HCEC 1CT (cell line): ENCODE results near the gene UFD1.

ENCODE experiments used
- DNase-seq: peaks from one replicate; pipeline ENCODE4 v3.0.0-alpha.2; 2017

The UFD1 gene

DNA sequence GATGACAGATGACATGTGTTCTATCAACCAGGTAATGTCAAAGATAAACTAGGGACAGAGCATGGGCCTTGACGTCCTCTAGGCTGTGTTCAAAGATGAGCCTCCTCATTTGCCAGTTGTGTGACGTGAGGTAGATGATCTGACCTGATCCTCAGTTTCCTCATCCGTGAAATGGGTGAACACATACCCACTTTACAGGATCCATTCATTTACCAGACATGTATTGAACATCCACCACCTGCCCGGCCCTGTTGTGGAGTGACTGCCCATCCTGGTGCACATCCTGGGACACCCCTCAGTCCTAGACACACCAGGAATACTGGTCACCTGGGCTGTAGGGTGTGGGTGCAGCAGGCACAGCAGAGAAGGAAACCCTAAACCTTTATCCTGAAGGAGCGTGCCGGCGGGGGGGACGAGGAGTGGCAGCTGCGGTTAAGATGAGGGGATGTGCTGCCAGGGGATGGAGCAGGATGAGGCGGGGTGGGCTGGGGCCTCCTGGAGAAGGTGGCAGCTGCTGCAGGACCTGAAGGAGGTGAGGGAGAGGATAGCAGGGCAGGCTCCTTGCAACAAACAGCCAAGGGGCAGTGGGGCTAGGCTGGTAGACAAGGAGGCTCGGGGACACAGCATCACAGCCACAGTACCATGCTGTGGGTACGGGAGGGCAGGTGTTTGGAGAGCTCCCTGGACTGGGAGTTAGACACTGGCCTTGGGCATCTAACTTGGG lies 36.8 kb upstream of the UFD1 start:
- no peak for DNase-seq

DNA sequence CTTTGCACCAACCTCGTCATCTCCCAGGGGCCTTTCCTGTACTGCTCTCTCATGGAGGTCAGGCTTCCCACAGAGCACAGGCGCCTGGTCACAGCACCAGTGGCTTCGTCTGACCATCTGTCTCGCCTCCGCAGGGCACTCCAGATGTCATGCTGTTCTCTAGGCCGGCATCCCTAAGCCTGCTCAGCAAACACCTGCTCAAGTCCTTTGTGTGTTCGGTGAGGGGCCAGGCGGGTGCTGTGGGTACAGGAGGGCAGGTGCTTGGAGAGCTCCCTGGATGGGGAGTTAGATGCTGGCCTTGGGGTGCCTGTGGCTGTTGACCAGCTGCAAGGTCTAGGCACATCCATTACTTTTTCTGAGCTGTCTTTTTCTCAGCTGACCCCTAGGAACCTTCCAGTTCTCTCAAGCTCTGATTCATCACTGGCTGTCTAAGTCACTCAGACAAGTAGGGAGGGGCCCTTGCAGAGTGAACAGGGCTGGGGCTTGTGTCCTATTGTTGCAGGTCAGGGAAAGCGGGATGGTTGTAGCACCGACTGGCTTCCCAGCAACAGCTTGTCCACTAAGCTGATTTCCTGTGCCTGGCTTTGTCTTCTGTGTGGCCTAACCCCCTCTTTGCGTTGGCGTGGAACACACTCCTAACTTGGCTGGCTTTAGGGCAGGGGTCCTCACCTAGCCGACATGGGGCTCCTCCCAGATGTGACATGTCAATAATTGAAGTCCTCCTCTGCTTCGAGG lies 36.0 kb upstream of the UFD1 start:
- DNase-seq = peak; percentile 26

DNA sequence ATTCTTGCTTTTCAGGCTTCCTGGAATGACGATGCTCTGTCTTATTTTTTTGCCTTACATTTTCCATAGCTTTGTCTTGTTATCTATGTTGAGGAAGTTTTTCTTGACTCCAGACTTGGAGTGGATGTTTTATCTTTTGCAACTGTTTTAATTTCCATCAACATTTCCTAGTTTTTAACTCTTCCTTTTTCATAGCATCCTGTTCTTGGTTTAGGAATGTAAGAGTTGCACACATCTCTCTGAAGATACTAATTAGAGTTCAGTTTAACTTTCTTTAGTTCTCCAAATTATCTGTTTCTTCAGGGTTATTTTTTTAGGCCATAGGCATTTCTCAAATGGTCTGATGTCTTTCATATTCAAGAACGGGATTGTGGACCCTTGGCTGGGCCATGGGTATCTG lies 34.8 kb upstream of the UFD1 start:
- DNase-seq = no peak

DNA sequence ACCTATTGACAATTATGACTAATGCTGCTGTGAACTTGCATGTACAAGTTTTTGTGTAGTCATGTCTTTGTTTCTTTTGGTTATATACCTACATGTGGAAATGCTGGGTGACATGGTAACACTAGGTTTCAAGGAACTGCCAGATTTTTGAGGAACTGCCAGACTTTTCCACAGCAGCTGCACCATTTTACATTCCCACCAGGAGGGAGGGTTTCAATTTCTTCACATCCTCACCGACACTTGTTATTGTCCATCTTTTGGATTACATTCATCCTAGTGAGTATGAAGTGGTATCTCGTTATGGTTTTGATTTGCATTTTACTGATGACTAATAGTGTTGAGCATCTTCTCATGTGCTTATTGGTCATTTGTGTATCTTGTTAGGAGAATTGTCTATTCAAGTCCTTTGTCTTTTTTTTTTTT lies 31.9 kb upstream of the UFD1 start:
- peak; percentile 18 for DNase-seq

DNA sequence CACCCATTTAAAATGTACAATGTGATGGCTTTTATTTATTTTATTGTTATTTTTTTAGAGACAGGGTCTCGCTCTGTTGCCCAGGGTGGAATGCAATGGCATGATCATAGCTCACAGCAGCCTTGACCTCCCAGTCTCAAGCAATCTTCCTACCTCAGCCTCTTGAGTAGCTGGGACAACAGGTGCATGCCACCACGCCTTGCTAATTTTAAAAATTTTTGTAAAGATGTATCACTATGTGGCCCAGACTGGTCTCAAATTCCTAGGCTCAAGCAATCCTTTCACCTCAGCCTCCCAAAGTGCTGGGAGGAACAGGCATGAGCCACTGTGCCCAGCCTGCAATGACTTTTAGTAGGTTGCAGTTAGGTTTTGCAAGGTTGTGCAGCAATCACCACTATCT lies 30.9 kb upstream of the UFD1 start:
- DNase-seq = no peak

DNA sequence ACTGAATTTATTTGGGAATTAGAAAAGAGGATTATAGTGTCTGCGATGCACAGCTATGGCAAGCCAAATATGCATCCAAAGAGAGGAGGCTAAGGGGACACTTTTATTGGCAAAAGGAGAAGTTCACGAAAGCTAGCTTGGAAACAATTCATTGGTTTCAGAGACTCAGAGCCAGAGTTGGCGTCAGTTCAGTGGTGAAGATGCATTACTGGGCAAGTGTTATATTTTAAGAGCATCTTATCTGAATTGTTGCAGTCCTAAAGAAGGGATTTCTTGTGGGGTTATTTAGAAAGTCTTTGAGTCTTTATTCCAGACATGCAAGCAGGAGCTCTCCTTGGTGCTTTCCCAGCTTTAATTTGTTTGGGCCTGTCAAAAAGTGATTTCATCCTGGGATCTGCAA lies 30.2 kb upstream of the UFD1 start:
- DNase-seq = no peak

DNA sequence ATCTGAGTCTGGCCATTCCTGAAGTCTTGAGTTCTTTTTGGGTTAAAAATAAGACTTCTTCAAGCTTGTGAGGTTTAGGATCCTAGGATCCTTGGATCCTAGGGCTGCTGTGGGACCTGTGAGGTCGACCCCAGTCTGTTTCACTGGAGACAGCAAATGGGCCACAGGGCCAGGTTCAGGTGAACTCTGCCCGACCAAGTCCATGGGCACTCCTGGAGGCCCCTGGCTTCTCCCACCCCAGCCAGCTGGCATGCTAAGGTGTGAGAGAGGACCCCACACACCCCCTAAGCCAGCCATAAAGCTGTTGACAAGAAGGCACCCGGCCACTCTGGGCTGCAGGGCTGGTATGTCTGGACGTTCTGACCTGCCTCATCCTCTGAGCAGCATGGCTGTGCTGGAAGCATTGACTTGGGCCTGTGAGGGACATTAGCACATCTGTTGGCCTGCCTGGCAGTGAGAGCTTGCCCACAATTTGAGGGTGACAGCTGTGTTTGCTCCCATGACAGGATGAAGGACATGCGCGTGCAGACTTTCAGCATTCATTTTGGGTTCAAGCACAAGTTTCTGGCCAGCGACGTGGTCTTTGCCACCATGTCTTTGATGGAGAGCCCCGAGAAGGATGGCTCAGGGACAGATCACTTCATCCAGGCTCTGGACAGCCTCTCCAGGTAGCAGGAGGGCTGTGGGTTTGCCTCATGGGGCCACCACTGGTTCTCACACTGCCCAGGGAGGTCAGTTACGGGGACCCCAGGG lies 29.2 kb upstream of the UFD1 start:
- DNase-seq = no peak

DNA sequence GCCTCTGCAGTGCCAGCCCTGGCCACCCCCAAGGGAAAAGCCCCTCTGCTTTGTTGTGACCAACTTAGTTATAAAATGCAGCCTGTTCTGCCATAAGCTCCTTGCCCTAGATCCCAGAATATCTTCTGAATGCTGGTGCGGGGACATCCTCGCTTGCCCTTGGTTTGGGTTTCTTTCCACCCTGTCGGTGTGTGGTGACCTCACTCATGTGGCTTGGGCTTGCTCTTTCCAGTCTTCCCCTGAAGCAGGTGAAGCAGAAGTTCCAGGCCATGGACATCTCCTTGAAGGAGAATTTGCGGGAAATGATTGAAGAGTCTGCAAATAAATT lies 28.5 kb upstream of the UFD1 start:
- DNase-seq = no peak

DNA sequence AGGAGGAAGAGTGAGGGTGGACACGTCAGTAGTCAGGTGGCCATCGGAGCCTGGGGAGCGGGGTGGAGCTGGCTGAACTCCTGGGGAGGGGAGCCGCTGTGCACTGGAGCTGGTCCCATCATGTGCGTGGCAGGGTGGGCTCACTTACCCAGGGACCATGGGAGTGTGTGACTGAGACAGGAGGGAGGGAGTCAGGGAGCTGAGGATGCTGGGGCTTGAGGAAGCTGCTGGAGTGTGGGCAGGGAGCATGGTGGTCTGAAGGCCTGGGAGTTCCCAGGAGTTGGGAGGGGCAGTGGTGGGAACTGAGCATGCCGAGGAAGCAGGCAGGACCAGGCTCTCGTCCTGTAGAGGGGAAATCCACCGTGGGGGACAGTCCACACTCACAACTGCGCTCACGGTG lies 27.2 kb upstream of the UFD1 start:
- DNase-seq = no peak

DNA sequence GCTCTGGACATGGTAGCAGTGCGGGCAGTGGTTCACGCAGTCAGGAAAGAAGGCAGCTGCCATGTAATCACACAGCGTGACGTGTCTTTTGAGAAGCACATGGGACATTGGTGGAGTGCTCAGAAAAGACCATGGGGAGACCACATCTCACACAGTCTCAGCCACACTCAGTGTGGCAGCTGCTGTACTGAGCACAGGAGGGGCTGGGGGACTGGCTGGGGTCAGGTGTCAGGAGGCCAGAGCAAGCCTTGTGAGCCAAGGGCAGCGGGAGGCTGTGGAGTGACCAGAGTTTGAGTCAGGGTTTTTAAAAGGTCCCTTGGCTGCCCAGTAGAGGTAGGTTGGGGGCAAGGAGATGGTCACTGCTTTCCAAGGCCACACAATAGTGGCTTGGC lies 26.7 kb upstream of the UFD1 start:
- DNase-seq = no peak

DNA sequence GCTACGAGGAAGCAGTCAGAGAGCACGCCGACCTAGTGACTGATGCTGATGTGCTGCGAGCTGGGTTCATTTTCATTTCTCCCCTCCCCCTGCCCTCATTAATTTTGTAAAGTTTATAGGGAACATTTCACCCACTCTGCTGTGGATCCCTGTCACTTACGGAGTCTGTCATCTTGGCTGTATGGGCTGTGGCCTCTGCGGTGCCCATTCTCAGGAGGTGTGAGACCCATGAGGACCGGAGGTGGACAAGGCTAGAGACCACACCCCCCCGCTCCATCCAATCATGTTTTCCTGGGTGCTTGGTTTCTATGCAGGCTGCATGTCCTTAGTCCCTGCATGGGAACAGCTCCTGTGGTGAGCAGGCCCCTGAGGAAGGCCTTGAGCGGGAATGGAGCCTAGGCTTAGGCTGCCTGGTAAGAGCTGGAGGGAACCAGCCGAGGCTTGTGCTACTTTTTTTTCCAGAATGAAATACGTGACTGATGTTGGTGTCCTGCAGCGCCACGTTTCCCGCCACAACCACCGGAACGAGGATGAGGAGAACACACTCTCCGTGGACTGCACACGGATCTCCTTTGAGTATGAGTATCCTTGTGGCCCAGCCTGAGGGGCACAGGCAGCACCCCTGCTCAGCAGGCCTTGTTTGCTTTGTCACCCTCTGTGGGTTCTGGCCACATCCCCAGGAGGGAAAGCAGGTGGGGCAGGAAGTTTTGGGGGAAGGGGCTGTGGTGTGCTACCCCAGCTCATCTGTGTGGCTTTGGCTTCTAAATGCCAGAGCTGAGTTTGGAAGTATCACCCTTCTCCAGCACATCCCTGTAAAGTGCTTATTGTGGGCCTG lies 26.1 kb upstream of the UFD1 start:
- no peak for DNase-seq

DNA sequence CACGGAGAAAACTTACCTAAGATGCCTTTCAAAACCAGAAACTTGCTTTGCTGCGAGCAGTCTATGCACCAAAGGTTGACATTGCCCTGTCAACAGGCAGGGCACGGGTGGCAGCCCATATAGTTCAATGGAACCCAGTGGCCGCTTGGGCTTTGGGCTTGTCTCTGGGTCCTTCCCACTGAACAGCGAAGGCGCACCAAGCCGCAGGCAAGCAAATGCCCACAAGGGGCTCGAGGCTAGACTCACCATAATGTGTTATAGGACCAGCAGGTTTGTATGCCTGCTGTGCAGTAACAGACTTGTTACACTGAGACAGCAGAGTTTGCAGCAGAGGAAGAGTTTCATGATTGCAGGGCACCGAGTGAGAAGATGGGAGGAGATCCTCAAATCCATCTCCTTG lies 24.9 kb upstream of the UFD1 start:
- no peak for DNase-seq

DNA sequence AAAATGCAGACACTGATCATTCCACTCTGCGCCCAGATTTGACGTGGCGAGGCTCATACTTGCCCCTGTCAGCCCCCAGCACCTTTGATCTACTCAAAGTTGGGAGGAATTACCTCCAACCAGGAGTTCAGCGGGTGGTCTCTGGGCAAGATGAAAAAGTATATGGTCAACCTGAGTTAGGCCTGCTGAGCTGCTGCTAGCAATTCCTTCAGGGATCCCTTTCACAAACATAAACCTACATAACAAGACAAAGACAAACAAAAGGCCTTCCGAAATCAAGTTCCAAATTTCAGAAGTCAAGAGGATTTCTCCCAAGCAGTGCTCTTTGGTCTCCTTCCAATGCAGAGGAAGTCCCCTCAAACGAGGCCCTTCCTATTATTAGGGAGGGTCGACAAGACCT lies 24.4 kb upstream of the UFD1 start:
- DNase-seq = no peak

DNA sequence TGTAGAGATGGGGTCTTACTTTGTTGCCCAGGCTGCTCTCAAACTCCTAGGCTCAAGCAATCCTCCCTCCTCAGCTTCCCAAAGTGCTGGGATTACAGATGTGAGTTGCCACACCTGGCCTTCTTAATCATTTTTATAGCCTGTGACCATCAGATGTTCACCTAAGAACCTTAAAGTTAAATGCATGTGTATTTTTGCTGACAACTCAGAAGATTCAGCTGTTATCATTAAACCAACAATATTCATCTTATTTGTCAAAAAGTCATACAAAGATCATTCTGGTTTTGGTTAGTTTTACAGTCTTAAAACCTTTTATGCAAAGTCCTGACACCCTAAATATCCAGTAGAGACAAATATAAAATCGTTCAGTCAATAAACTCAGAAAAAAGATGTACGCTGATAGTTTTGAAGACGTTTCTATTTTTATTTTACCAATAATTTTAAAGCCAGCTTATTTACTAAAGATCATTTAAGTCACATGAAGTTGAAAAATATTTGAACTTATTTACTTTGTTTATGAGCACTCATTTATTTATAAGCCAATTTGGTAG lies 23.0 kb upstream of the UFD1 start:
- no peak for DNase-seq

DNA sequence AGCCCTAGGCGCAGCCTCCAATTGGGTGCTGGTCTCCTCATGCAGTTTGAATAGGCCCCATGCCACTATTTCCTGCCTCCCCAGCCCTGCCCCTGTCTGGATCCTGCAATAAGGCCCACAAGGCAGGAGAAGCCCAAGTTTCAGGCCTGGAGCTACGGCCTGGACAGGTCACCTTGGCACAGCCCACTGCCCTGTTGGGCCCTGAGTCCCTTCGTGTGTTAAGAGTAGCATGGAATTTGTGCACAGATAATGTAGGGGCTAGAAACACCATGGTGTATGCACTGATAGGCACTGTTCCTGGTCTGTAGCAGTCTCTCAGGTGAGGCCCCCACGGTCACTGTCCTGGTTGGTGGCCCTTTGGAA lies 20.9 kb upstream of the UFD1 start:
- no peak for DNase-seq

DNA sequence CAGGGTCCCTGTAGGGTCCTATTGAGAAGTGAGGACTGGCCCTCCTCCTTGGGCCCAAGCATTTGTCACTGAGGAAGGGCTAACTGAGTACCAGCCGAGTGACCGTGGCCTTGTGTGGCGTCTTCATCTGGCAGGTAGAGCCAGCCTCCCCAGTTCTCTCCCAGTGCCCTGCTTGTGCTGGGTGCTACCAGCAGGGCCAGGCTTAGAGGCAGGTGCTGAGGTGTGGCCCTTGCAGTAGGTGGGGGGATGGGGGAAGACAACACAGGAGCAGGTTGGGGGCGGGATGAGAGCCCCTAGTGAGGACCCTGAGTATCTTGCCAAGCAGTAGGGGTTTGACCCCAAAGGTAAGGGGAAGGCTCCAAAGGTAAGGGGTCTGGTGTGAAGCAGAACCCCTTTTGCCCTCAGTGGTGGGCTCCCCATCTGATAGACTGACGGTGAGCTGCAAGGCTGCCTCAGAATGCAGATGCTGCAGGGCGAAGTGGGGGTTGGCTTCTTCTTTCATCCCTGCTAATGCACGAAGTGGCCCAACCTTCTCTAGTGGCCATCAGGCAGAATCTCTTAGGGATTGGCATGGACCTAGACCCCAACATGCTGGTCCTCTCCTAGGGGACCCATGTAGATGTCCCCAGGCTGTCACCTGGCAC lies 20.4 kb upstream of the UFD1 start:
- no peak for DNase-seq

DNA sequence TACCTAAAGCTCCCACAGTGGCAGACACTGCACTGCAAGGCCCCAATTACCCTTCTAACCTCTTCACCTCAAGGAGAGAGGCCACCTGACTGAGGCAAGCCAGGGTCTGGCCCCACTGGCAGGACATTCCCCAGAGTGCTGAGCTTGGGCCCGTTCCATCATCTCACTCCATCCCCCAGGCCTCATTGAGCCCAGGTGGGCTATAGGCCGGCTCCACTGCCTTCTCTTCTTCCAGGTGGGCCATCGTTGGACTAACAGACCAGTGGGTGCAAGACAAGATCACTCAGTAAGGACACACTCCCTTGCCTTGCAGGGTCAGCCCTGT lies 19.8 kb upstream of the UFD1 start:
- DNase-seq = no peak

DNA sequence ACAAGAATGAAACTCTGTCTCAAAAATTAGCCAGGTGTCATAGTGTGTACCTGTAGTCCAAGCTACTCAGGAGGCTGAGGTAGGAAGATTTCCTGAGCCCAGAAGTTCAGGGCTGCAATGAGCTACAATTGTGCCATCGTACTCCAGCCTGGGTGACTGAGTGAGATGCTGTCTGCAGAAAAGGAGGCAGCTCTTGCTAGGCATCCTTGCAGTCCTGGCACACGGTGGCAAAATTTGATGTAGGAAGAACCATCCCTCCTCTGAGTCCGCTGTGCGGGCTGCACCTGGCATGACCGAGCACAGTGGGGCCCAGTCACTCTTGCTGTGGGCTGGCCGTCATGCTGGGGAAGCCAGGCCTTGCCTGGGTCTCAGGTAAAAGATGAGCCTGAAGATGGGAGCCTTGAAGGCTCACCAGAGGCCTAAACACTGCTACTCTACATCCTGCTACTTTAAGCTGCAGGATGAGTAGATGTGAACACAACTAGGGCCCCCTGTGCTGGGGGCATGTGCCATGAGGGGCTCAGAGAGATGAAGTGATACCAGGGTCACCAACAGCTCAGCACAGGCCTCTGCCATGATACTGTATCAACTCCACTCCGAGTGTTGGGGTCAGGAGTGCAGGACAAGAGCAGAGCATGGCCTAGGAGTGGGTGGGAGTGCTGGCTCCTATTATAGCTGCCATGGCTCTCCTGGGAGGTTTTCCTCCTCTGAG lies 19.3 kb upstream of the UFD1 start:
- no peak for DNase-seq

DNA sequence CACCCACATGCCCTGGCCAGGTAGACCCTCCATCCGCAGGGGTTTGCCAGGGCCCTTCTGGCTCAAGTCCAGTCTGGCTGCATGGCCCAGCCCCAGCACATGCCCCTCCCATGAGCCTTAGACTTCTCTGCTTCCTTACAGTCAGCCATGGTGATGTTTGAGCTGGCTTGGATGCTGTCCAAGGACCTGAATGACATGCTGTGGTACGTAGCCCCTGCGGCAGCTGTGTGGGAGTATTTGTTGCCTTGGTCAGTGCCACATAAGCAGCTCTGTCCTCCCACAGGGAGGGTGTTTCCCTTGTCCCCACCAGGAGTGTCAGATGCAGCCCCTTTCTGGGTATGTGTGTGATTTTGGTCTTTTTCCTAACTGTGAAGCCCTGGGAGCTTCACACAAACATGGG lies 18.3 kb upstream of the UFD1 start:
- peak; percentile 59 for DNase-seq

DNA sequence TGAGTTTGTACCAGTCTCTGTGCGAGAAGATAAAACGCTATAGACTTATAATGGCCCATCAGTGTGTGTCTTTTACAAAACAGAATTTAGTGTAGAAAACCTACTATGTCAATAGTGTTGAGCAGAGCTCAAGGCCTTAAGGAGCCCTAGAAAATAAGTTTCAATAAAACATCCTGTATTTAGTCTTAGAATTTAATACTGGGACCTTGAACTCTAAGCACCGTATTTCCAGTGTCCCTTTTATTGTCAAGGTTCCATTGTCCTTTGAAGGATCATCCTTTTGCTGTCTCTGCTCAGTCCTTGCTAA lies 17.3 kb upstream of the UFD1 start:
- DNase-seq = no peak

DNA sequence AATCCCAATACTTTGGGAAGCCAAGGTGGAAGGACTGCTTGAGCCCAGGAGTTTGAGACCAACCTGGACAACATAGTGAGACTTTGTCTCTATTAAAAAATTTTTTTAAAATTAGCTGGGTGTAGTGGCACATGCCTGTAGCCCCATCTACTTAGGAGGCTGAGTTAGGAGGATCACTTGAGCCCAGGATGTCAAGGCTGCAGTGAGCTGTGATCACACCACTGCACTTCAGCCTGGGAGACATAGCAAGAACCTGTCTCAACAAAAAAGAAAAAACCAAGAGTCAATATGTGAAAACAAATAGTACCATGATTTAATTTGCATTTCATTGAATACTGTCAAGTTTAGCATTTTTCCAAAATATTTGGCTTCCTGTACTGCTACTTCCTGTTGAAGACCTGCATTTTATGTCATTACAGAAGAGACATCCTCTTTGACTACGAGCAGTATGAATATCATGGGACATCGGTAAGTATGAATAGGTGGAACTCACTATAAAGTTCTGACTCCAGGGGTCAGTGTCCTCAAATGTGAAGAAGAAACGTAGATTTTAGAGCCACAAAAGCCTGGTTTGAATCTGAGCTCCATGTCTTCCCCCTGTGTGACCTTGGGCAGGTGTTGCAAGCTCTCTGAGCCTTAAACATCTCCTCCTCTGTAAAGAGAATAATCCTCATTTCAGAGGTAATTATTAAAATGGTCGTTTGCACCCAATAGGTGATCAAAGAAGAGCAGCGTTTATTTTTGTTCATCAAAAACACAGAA lies 16.8 kb upstream of the UFD1 start:
- DNase-seq = peak; percentile 8
